MM.1S (cell line): ENCODE results near the gene BRINP1.

Experiments
- DNase-seq: peaks from one replicate; pipeline ENCODE4 v3.0.0-alpha.2; 2015
- H2AFZ ChIP-seq: fragments of 300-600 bp; sonication (generic); 2 replicates; pipeline ENCODE4 v1.6.0; 2016; ENCODE audit warnings: antibody characterized with exemption, low read length
- H3F3A ChIP-seq: fragments of 300-600 bp; sonication (generic); 2 replicates; pipeline ENCODE4 v1.6.1; 2016; ENCODE audit warnings: mild to moderate bottlenecking, antibody characterized with exemption, low read length, moderate library complexity, mixed read lengths; ENCODE audit not compliant: insufficient read depth
- H3K27ac ChIP-seq: fragments of 300-600 bp; sonication (generic); 2 replicates; pipeline ENCODE4 v1.5.1; 2016; ENCODE audit warnings: mild to moderate bottlenecking, low read length
- H3K27me3 ChIP-seq: fragments of 300-600 bp; sonication (generic); replicated peaks from 2 replicates; pipeline ENCODE4 v1.6.0; 2016; ENCODE audit warnings: low read length; ENCODE audit not compliant: insufficient read depth
- H3K36me3 ChIP-seq: fragments of 300-600 bp; sonication (generic); replicated peaks from 2 replicates; pipeline ENCODE4 v1.6.1; 2016; ENCODE audit warnings: mild to moderate bottlenecking, low read length, mixed read lengths; ENCODE audit not compliant: insufficient read depth
- H3K4me1 ChIP-seq: fragments of 300-600 bp; sonication (generic); 2 replicates; pipeline ENCODE4 v1.6.1; 2016; ENCODE audit warnings: low read length, mixed read lengths
- H3K4me2 ChIP-seq: fragments of 300-600 bp; sonication (generic); 2 replicates; pipeline ENCODE4 v1.6.0; 2016; ENCODE audit warnings: low read depth, low read length
- H3K4me3 ChIP-seq: fragments of 300-600 bp; sonication (generic); 2 replicates; pipeline ENCODE4 v1.5.1; 2016; ENCODE audit warnings: low read length, mixed read lengths
- H3K79me2 ChIP-seq: fragments of 300-600 bp; sonication (generic); 2 replicates; pipeline ENCODE4 v1.6.1; 2016; ENCODE audit warnings: mixed run types, low read length, mixed read lengths
- H3K9ac ChIP-seq: fragments of 300-600 bp; sonication (generic); 2 replicates; pipeline ENCODE4 v1.6.1; 2016; ENCODE audit warnings: low read length, mixed read lengths
- H3K9me2 ChIP-seq: fragments of 300-600 bp; sonication (generic); replicated peaks from 2 replicates; pipeline ENCODE4 v1.6.1; 2016; ENCODE audit warnings: mild to moderate bottlenecking, low read length, mixed read lengths; ENCODE audit not compliant: insufficient read depth
- H3K9me3 ChIP-seq: fragments of 300-600 bp; sonication (generic); replicated peaks from 2 replicates; pipeline ENCODE4 v1.6.1; 2016; ENCODE audit warnings: mild to moderate bottlenecking, low read length, mixed read lengths; ENCODE audit not compliant: insufficient read depth
- H4K20me1 ChIP-seq: fragments of 300-600 bp; sonication (generic); 2 replicates; pipeline ENCODE4 v1.6.1; 2016; ENCODE audit warnings: mild to moderate bottlenecking, low read length, moderate library complexity, mixed read lengths; ENCODE audit not compliant: insufficient read depth
- EZH2 ChIP-seq: fragments of 300-600 bp; sonication (generic); optimal IDR thresholded peaks from 2 replicates; pipeline ENCODE3; 2017; ENCODE audit warnings: low read depth, mild to moderate bottlenecking, antibody characterized with exemption, low read length, mixed read lengths
- EZH2phosphoT487 ChIP-seq: fragments of 300-600 bp; sonication (generic); IDR thresholded peaks from 2 replicates; pipeline ENCODE4 v1.6.1; 2018; ENCODE audit warnings: antibody characterized with exemption, low read length
- TF ChIP-seq, protein P1 (sequence below): fragments of 300-600 bp; sonication (generic); IDR thresholded peaks from 2 replicates; pipeline ENCODE4 v1.5.1; 2016; ENCODE audit warnings: antibody characterized with exemption, low read length, mixed read lengths

Gene BRINP1

DNA sequence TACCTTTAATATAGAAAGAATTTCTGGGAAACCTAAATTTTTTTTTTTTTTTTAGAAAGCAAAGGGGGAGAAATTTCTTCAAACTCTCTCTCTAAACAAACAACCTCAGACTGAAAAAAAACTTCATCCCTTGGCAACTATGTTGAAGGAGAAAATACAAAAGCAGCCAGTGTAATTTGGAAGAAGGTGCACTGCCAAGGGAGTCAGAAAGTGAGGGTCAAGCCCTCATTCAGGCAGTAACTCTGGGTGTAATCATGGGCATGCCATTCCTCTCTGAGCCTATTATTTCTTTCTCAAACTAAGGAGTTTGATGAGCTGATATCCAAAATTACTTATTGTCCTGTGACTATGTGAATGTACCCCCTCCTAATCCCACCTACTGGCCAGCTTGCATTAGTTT is 203.1 kb downstream of the BRINP1 start:
- no peak for DNase-seq
- no peak overlapping the region for H2AFZ ChIP-seq
- H3K27ac ChIP-seq: no peak overlapping the region
- TF ChIP-seq EZH2 (no peak), EZH2phosphoT487 (no peak)
- TF ChIP-seq, protein P1, sequence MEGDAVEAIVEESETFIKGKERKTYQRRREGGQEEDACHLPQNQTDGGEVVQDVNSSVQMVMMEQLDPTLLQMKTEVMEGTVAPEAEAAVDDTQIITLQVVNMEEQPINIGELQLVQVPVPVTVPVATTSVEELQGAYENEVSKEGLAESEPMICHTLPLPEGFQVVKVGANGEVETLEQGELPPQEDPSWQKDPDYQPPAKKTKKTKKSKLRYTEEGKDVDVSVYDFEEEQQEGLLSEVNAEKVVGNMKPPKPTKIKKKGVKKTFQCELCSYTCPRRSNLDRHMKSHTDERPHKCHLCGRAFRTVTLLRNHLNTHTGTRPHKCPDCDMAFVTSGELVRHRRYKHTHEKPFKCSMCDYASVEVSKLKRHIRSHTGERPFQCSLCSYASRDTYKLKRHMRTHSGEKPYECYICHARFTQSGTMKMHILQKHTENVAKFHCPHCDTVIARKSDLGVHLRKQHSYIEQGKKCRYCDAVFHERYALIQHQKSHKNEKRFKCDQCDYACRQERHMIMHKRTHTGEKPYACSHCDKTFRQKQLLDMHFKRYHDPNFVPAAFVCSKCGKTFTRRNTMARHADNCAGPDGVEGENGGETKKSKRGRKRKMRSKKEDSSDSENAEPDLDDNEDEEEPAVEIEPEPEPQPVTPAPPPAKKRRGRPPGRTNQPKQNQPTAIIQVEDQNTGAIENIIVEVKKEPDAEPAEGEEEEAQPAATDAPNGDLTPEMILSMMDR: no peak
- H3K4me2 ChIP-seq: no peak overlapping the region
- no peaks in the 10 kb centered on the region for H3K79me2 ChIP-seq
- H3K9me3 ChIP-seq: no peaks in the 10 kb centered on the region
- H3K4me3 ChIP-seq: no peak overlapping the region
- H3K27me3 ChIP-seq: no peaks in the 10 kb centered on the region
- no peaks in the 10 kb centered on the region for H3K36me3 ChIP-seq
- H3K9me2 ChIP-seq: no peaks in the 10 kb centered on the region
- H4K20me1 ChIP-seq: no peaks in the 10 kb centered on the region
- H3K9ac ChIP-seq: no peak overlapping the region
- H3K4me1 ChIP-seq: no peaks in the 10 kb centered on the region
- H3F3A ChIP-seq: no peaks in the 10 kb centered on the region

DNA sequence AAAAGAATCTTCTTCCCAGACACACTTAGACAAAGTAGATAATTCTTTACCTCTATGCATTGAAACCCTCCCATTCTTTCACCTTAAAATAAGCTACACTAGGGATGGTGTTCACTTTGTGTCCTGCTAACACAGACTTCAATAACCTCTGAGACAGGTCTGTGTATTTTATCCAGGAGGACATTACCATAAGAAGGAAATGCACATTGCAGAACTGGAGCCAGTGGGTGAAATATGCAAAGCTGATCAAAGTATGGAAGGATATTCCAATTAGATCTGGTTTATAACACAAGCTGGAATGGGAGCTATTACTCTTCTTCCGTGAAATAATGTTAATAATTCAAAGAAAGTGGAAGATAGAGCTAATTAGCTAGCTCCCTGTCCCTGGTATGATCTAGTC is 204.1 kb downstream of the BRINP1 start:
- Histone ChIP-seq H3K4me1 (no peaks in the 10 kb centered on the region), H3K9me3 (no peaks in the 10 kb centered on the region), H3F3A (no peaks in the 10 kb centered on the region), H3K36me3 (no peaks in the 10 kb centered on the region), H3K9ac (no peak overlapping the region), H3K27ac (no peak overlapping the region), H3K4me2 (no peak overlapping the region), H4K20me1 (no peaks in the 10 kb centered on the region), H2AFZ (no peak overlapping the region), H3K79me2 (no peaks in the 10 kb centered on the region), H3K27me3 (no peaks in the 10 kb centered on the region), H3K4me3 (no peak overlapping the region), H3K9me2 (no peaks in the 10 kb centered on the region)
- no peak for TF ChIP-seq EZH2phosphoT487
- no peak for TF ChIP-seq EZH2
- TF ChIP-seq, protein P1: no peak
- DNase-seq: no peak

DNA sequence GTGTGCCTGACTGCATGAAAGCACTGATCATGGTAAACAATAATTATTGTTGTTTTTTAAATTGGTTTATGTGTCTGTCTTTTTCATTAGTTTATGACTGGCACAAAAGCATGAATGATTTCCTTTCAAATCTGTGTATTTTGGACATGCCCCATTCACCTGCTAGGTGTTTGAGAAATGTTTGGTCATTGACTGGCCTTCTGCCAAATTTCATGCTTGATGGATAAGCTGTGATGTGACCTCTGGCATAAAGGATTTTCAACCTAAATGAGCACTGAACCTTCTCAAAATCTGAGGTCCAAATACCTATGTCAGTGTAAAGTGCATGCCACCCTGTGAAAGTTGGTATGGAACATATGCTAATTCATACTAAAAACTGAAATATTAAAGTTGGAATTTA is 204.5 kb downstream of the BRINP1 start:
- Histone ChIP-seq H3K36me3 (no peaks in the 10 kb centered on the region), H3K27ac (no peak overlapping the region), H3K4me3 (no peak overlapping the region), H3K9me3 (no peaks in the 10 kb centered on the region), H3F3A (no peaks in the 10 kb centered on the region), H4K20me1 (no peaks in the 10 kb centered on the region), H3K4me1 (no peaks in the 10 kb centered on the region), H3K9ac (no peak overlapping the region), H3K79me2 (no peaks in the 10 kb centered on the region), H3K27me3 (no peaks in the 10 kb centered on the region), H2AFZ (no peak overlapping the region), H3K9me2 (no peaks in the 10 kb centered on the region), H3K4me2 (no peak overlapping the region)
- no peak for DNase-seq
- TF ChIP-seq EZH2: no peak
- TF ChIP-seq EZH2phosphoT487: no peak
- TF ChIP-seq, protein P1: no peak
